GM19328 (cell line): ENCODE data around the gene ADI1.
"Not testable (repeated sequence)": the region's sequence is repeated elsewhere in the genome, so short reads cannot be mapped to it uniquely, and the experiment has no call there.

Experiments used
- ATAC-seq: cut with Tn5 transposase; IDR thresholded peaks from one replicate; pipeline ENCODE4 v1.9.1; 2021; ENCODE audit warnings: mild to moderate bottlenecking, moderate library complexity; ENCODE audit not compliant: unreplicated experiment

The ADI1 gene

DNA sequence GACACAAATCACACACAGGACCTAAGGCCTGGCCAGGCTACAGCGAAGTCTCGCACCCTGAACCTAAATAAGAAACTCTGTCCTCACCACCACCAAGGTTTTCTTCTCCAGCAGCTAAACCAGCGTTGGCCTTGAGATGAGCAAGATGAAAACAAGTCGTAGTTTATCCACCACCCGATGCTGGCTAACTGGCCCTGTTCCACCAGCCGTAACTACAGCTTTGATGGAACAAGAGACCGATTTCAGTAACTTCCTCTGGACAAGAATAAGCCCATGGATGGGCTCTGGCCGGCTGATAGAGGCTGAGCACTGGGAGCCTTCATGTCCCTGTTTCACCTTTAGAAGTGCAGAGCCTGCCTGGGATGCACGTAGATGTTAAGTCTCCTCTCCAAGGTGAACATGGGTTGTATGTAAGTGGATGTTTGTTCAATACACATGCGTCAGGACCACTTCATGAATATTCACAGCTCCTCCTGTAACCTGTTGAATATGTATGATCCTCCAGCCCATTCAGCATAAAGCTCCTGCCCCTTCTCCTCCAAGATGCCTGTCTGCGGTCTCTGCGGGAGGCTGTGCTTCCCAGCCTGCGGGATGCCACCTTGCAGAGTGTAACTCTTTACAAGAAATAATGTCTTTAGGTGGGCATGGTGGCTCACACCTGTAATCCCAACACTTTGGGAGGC lies 24.2 kb downstream of the ADI1 start:
- no peak for ATAC-seq

DNA sequence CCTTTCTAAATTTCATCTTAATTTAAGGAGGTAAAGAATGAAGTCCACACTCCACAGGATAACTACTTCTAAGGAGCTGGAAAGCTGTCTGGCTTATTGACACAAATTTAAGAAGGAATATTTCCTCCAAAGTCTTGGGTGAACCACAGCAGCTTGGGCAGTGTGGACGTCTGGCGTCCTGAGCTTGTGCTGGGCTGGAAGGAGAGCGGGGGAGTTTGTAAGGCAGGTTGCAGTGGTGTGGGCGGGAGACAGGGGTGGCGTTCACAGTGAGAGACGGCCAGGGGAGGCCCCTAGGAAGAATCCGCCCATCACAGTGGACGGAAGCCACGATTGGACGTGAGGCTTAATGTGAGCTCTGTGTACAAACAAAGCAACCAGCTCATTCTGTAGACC lies 25.7 kb downstream of the ADI1 start:
- no peak for ATAC-seq

DNA sequence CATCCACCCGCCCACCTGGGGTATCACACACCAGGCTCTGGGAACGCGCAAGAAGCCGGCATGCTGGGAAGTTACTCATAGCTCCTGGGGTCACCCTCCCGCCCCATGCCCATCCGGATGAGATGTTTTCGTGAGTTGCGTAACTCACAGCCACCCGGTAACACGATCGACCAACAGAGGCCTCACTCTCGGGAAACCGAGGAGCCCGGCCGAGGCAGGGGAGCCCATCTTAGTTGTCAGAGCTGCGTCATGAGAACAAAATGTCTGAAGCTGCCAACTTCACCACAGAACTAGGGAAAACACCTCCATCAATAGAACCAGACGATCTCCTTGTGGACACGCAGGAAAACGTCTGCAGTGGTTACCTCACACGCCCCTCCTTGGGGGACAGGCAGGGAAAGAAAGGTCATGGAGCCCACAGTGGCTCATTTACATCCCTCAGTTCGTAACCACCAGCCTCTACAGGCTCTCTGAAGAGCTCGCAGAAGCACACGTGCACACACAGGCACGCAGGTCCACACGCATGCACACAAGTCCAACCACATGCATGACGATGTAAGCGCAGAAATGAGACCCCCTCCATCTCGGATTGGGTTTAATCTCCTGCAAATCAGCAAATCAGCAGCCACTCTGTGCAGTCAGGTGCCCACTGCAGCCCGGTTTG lies 26.2 kb downstream of the ADI1 start:
- ATAC-seq, result no peak

GRCh38 chr2:3492475-3492787 lies 26.9 kb downstream of the ADI1 start:
- ATAC-seq, result not testable (repeated sequence)

DNA sequence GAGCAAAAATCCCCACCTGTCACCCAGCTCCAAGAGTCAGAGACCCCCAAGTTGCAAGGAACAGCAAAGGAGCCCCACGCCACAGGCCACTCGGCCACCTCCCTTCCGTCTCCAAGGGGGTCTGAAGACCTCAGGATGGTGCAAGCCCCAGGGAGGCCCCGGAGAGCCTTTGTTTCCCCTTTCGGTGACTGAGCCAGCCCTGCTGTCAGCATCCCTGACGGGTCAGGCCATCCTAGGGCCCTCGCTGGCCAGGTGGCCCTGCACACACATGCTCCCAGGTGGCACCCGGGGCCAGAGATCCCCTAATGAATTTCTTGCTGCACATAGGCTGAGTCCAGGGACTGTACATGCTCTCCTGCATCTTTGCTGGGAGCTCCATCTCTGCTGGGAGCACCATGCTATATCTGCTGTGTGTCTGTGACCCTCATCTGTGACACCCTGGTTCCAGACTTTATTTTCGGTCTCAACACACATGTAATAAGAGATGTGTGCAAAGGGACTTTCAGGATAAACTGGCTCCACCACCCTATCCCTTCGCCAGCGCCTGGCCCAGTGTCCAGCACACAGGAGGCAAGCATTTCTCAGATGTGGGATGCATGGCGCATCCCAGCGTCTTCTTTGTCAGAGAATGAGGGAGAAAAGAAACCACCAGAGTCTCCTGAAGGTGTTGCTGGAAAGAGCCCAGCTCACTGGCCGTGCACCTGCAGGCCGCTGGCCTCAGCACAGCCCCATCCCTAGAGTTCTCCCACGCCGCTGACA lies 27.4 kb downstream of the ADI1 start:
- no peak for ATAC-seq

DNA sequence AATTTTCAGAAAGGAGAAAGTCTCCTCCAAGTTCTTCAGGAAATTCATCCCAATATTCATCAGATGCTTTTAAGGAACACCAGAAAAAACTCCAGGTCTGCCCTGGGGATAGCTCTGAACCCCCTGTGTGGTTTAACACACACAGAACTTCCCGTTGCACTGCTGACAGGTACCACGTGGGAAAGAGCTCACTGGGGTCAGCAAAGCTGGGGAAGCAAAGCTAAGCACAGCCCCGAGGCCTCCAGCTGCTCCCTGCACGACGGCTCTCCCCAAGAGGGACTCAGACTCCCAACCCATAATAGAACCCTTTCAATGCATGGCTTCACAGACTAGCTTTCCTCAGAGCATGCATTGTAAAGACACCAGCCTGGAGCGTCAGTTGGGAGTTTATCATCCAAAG lies 28.0 kb downstream of the ADI1 start:
- ATAC-seq, result no peak

DNA sequence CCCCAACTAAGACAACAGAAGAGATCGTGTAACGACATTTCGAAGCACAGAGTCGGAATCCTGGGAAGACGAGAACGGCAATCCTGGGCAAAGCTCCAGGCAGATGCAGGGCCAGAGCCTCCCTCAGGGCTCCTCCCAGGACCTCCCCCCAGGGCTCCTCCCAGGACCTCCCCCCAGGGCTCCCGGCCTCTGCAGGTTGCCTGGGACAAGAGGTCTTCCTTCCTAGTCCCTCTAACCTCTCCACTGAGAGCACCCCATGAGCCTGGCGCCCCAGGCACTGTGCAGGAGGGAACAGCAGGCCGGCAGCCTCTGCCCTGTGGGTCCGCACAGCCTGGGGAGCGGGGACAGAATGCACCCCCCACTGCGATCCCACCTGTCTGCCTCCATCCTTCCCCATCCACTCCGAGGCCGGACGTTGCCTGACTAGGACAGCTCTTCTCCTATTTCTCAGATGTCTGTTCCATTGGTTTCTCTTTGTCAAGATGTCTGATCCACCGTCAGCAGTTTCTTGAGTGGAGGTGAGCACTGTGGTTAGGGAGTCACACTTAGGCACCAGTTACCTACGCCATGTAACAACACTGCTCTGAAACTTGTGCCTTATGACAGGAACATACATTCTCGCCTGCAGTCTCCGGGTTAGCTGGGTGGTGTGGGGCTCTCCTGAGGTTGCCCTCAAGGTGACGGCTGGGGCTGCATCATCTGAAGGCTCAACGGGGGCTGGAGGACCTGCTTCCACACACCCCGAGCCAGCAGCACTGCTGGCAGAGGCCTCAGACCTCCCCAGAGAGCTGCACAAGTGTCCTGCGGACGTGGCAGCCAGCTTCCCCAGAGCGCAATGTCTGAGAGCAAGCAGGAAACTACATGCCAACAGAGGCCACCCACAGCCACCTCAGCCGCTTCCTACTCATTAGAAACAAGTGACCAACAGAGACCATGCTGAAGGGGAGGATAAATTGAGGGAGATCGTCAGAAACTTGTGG lies 28.9 kb downstream of the ADI1 start:
- ATAC-seq, result no peak

DNA sequence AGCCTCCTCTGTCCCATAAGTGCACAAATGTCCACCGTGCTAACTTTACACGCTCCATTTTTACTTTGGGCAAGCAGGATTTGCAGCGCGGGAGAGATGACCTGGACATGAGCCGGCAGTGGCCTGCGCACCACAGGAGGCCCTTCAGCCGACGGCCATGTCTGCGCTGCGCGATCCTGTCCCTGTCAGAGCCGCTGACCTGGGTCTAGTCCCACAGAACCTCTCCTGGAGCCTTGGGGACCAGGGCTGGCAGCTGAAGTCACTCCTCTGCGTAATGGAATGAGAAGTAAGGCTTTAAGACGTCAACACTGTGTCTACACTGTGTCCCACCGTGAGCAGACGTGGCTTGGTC lies 29.6 kb downstream of the ADI1 start:
- no peak for ATAC-seq

DNA sequence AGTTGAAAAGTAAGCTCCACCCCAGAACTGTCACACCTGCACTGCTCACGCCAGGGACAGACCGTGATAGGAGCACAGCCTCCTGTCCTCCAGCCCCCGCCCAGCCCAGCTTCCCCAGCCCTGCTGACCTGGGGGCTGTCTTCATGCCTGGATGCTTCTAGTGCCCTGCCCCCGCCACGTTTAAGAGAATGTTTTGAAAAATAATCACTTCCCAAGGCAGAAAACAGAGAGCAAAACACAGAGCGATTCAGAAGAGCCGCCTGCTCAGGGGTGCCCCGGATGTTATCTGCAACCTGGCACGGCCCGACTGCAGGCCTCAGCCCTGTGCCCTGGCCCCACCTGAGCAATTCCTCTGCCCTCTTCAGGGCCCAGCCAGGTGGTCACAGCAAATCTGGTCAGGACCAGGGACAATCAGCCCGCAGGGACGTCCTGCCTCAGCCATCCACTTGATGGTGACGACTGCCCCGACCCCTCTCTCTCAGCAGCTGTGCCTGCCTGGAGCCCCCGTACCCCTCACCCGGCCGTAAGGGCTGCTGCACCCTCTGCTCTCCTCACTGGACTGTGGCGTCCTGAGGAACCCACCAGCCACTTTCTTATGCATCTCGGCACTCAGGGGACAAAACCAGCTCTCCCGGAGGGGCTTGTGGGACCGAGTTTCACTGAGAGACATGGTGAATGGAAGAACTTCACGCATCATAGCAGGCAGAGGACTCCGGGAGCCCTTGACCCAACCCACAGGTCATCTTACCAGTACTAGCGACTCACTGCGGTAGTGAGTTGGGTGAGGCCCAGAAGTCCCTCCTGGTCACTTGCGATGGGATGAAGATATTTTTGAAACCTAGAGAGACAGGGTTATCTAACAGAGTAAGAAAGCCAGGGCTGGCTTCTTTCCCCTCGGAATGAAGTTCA lies 30.2 kb downstream of the ADI1 start:
- ATAC-seq, result no peak

DNA sequence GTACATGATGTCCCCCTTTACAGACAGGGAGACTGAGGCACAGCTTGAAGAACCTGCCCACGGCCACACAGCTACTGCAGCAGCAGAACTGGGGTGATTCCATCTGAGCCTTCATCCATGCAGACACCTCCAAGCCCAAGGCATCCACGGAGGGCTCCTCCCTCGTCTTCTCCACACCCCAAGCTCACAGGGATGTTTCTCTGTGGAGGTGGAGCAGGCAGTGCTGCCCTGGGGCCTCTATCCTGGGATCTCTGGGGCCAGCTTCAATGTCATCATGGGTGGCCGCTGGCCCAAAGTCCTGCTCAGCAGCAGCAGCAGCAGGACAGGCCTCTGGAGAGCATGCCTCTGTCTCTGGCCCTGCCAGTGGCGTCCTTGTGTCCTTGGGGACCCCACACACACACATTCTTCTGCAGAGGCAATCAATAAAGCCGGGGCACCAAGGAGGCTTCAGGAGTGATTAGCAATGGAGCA lies 31.2 kb downstream of the ADI1 start:
- ATAC-seq, result no peak

DNA sequence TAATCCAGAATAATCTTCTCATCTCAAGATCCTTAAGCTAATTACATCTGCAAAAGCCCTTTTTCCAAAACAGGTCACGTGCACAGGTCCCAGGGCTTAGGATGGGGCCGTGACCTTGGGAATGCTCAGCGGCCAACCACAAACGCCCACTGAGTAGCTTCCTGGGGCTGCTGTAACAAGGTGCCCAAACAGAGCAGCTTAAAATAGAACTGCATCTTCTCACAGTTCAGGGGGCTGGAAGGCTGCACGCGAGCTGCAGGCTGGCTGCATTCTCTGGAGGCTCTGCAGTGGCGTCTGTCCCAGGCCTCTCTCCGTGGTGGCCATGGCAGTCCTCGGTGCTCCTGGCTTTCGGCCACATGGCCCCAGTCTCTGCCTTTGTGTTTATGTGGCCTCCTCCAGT lies 31.9 kb downstream of the ADI1 start:
- no peak for ATAC-seq

GRCh38 chr2:3487028-3487425 lies 32.3 kb downstream of the ADI1 start:
- ATAC-seq, result no peak

DNA sequence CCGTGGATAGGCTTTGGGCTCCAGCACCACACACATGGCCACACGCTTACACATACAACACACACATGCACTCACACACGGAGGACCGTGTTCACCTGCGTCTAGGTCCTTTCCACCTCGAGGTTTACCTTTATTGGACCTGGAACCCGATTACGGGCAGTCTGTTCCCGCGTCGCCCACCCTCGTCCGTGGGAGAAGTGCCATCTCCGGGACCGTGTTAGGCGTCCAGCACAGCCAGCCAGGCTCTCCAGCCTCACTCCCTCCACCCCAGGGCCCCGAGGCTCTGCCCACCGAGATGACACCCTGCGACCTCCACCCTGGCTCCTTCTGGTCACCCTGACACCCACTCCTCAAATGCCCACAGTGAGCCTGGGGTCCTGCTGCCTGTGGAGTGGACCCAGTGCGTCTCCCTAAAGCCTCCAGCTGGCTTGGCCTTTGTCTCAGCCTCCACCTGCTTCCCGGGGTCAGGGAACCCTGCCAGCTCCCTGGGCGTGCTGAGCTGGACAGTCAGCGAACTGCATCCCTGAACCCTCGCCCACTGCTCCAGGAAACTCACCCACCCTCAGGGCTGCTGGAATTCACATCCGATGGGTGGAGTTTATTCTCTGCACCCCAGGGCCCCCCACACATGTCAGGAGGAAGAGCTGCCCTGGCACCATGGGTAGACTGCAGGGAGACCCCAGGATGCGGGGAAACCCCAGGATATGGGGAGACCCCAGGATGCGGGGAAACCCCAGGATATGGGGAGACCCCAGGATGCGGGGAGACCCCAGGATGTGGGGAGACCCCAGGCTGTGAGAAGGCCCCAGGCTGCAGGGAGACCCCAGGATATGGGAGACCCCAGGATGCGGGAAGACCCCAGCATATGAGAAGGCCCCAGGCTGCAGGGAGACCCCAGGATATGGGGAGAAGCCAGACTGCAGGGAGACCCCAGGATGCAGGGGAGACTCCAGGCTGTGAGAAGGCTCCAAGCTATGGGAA lies 33.0 kb downstream of the ADI1 start:
- no peak for ATAC-seq

GRCh38 chr2:3485166-3485565 lies 34.2 kb downstream of the ADI1 start:
- ATAC-seq, result no peak

- ATAC-seq, result no peak
These were observed 35.1 kb downstream of the ADI1 start for GRCh38 chr2:3483986-3484960.

GRCh38 chr2:3483227-3483985 lies 35.9 kb downstream of the ADI1 start:
- no peak for ATAC-seq

- no peak for ATAC-seq
These were observed 36.9 kb downstream of the ADI1 start for GRCh38 chr2:3482363-3482821.
